Left kidney (tissue), 2 donors: ENCODE results near the gene C4orf54. TPM values are rescaled to one million over a fixed set of nuclear protein-coding genes. Genes with fewer than 3 reads are reported as not detected.

Experiments used
- DNase-seq: peaks from one replicate; pipeline ENCODE4 v3.0.0-alpha.2; 2013
- polyA plus RNA-seq: library from polyadenylated mRNA; unstranded; fragments of 120-200 nt; gene quantifications from one replicate; pipeline ENCODE4 v1.2.1, GENCODE V29; 2013; ENCODE audit not compliant: insufficient read length

The C4orf54 gene
- polyA plus RNA-seq, 1 donor, result 1.1 TPM

- peak; percentile 86 for DNase-seq
Observed at GRCh38 chr4:99652596-99653436, 4.8 kb downstream of the C4orf54 start.

GRCh38 chr4:99651811-99652485 lies 5.7 kb downstream of the C4orf54 start:
- DNase-seq, result no peak

GRCh38 chr4:99651016-99651769 lies 6.4 kb downstream of the C4orf54 start:
- DNase-seq, result no peak

- no peak for DNase-seq
Observed at GRCh38 chr4:99649778-99650177, 7.8 kb downstream of the C4orf54 start.

GRCh38 chr4:99649208-99649607 lies 8.4 kb downstream of the C4orf54 start:
- no peak for DNase-seq

- peak; percentile 55 for DNase-seq
Observed at GRCh38 chr4:99648321-99648720, 9.3 kb downstream of the C4orf54 start.

- DNase-seq, result no peak
Observed at GRCh38 chr4:99647071-99647470, 10.6 kb downstream of the C4orf54 start.

GRCh38 chr4:99645638-99646037 lies 12.0 kb downstream of the C4orf54 start:
- no peak for DNase-seq

GRCh38 chr4:99645036-99645435 lies 12.6 kb downstream of the C4orf54 start:
- DNase-seq, result no peak

- no peak for DNase-seq
Observed at GRCh38 chr4:99644453-99644852, 13.2 kb downstream of the C4orf54 start.

GRCh38 chr4:99642725-99643489 lies 14.7 kb downstream of the C4orf54 start:
- DNase-seq, result no peak

GRCh38 chr4:99640676-99641075 lies 17.0 kb downstream of the C4orf54 start:
- DNase-seq, result no peak

- DNase-seq, result no peak
Observed at GRCh38 chr4:99637174-99637573, 20.5 kb downstream of the C4orf54 start.

- no peak for DNase-seq
Observed at GRCh38 chr4:99636422-99636821, 21.2 kb downstream of the C4orf54 start.

GRCh38 chr4:99635601-99636000 lies 22.0 kb downstream of the C4orf54 start:
- no peak for DNase-seq

- DNase-seq, result no peak
Observed at GRCh38 chr4:99634742-99635360, 22.8 kb downstream of the C4orf54 start.

- no peak for DNase-seq
Observed at GRCh38 chr4:99633772-99634171, 23.9 kb downstream of the C4orf54 start.

- DNase-seq, result no peak
Observed at GRCh38 chr4:99630857-99631360, 26.7 kb downstream of the C4orf54 start.

- no peak for DNase-seq
Observed at GRCh38 chr4:99629962-99630554, 27.6 kb downstream of the C4orf54 start.

GRCh38 chr4:99628040-99628439 lies 29.6 kb downstream of the C4orf54 start:
- DNase-seq, result no peak

GRCh38 chr4:99625369-99625768 lies 32.3 kb downstream of the C4orf54 start:
- no peak for DNase-seq
